GM21360 (cell line): Measurements from ENCODE around the gene ADGRL3.

ENCODE experiments used
- ATAC-seq: cut with Tn5 transposase; IDR thresholded peaks from one replicate; pipeline ENCODE4 v1.9.1; 2021; ENCODE audit warnings: mild to moderate bottlenecking, moderate library complexity; ENCODE audit not compliant: unreplicated experiment

Gene ADGRL3

GRCh38 chr4:61853041-61853440 lies 652.9 kb downstream of the ADGRL3 start:
- ATAC-seq, result no peak

DNA sequence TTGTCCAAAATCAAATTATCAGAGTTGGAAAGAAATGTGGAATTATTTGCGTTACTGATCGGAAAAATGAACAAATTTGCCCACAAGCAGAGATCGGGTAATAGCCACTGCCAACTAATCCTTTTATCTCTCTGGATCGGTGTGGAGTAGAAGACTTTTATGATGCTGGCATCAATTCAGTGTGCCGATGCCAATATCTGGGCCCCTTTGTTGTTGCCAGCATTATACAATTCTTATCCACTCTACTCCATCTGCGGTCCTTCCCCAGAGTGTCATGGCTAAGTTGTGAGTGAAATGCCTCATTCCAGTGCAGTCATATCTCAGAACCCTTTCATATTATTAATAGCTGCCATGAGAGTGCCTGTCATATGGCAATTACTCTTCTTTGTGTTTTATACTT lies 660.2 kb downstream of the ADGRL3 start:
- ATAC-seq, result no peak

GRCh38 chr4:61864286-61864685 lies 664.2 kb downstream of the ADGRL3 start:
- no peak for ATAC-seq

DNA sequence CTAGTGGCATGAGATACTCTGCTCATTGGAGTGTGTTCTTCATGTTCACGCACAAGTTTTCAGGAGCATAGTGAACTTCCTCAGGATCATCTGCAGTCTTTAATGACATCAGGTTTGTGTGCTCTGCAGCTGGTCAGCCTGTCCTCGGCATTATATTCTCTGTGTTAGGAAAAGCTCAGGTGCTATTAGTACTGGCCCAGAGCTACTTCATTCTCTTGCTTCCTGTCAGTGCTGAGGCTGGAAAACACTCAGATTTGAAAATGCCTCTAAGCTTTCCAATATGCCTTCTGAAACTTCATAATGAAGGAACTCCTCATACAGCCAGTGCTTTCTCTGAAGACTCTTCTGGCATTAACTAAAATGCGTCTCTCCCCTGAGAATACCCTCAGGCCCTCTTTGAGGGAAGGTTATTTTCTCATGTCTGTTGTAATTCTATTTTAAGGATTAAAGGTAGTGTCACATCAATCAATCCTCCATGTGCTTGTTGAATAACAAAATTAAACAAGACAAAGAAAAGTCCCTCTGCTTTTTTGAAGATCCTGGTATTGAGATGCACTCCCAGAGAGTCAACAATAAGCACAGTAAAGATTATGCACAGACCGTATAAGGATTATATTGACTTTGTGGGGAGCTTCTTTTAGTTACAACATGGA lies 666.4 kb downstream of the ADGRL3 start:
- ATAC-seq, result no peak

DNA sequence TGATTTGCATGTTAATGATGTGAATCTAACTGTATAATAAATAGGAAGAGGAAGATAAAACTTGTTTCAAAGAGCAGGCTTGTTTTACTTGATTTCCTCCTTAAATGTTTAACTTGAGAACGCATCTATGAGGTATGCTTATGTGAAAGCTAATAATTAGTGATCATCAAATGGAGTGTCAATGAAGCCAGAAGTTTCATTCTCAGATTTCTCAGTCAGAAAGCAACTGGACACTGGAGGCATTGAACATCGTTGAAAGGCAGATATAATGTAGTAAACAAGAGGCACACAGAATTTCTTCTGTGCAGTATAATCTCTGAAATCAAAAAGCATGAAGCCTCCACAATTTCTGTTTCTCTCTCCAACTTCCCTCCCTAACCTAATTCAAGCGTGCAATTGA lies 672.9 kb downstream of the ADGRL3 start:
- no peak for ATAC-seq

DNA sequence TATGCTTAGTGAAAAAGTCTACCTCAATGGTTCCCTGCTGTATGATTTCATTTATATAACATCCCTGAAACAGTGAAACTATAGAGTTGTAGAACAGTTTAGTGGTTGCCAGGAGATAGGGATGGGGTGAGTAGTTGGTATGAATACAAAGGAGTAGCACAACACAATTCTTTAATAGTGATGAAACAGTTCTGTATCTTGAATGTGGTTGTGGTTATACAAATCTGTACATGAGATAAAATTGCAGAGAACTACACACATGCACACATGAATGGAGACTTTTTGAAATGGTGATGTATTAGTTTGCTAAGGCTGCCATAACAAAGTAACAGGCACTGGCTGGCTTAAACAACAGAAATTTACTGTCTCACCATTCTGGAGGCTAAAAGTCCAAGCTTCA lies 677.1 kb downstream of the ADGRL3 start:
- ATAC-seq, result no peak

DNA sequence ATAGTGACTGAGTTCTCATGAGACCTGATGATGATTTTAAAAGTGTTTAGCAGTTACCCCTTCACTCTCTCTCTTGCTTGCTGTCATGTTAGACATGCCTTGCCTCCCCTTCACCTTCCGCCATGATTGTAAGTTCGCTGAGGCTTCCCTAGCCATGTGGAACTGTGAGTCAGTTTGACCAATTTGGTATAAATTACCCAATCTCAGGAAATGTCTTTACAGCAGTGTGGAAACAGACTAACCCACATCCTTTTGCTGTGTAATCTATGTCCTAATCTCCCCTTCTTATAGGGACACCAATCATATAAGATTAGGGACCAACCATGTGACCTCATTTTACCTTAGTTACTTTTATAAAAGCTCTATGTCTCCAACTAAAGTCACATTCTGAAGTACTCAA lies 677.8 kb downstream of the ADGRL3 start:
- ATAC-seq, result no peak

GRCh38 chr4:61882381-61882780 lies 682.3 kb downstream of the ADGRL3 start:
- no peak for ATAC-seq

GRCh38 chr4:61886131-61886530 lies 686.0 kb downstream of the ADGRL3 start:
- ATAC-seq, result no peak

GRCh38 chr4:61889117-61889516 lies 689.0 kb downstream of the ADGRL3 start:
- ATAC-seq, result no peak

- ATAC-seq, result no peak
Measured at GRCh38 chr4:61890321-61890720, 690.2 kb downstream of the ADGRL3 start.

GRCh38 chr4:61891953-61892352 lies 691.8 kb downstream of the ADGRL3 start:
- ATAC-seq, result no peak

DNA sequence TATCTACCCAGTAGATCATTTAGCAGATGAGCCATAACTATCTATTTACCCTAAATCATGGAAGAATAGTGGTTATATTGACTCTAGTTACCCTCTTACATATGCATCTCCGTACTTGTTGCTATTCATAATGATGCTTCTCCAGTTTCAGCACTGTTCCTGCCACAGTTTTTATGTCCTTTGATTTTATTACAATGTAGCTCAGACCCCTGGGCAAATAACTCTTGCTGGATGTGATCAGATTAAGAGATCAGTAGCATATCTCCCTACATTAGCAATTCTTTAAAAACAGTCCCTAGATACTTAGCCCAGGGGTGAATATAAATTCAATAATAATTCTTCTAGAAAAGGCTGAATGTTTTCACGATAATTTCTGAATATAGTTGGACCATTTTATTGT lies 696.5 kb downstream of the ADGRL3 start:
- no peak for ATAC-seq

- no peak for ATAC-seq
Measured at GRCh38 chr4:61909031-61909430, 708.9 kb downstream of the ADGRL3 start.

GRCh38 chr4:61911313-61911756 lies 711.2 kb downstream of the ADGRL3 start:
- no peak for ATAC-seq

DNA sequence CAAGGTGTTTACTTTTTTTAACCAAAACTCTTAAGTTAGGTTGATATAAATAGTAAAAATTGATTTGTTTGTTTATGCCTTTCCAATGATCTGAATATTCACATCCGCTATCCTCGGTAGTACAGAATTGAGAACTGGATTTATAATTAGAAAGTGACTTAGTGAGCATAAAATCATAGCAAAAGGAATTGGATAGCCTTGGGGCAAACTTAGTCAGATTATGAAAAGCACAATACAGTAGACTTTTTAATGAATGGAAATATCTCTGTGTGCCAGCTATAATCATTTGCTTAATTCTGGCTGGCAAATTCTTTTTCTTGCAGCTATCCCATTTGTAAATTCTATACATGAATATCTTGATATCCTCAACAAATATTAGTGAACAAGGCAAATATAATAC lies 713.5 kb downstream of the ADGRL3 start:
- no peak for ATAC-seq

DNA sequence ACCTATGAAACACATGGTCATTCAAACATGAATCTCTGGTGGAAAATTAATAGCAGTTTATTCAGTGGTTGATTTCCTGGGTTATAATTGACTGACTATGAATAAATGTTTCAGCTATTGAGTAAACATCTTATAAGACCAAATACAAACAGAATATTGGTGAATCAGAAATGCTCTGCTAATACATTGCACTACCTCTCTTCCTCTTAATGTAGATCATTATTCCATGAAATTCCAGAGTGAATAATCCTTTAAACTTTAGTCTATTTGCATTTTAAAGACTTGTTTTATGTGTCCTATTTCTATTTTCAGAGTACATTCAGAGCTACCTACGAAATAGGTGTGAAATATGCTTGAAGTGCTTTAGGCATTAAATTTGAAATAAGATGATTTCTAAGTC lies 715.4 kb downstream of the ADGRL3 start:
- ATAC-seq, result no peak

DNA sequence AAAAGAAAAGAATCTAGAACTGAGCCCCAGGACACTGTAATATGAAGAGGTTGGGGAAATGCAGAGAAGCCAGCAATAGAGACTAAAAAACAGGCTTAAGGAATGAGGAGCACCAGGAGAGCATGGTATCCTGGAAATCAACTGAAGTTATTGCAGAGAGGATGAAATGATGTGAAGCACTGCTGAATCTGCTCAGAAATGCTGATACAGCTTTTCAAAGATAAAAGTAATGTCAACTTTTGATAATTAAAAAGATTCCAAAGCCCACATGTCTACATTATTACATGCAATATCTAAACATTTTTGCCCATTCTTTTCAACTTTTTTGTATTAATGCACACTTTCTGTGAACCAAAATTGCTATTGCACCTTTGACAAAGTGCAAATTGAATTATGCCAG lies 718.4 kb downstream of the ADGRL3 start:
- no peak for ATAC-seq

DNA sequence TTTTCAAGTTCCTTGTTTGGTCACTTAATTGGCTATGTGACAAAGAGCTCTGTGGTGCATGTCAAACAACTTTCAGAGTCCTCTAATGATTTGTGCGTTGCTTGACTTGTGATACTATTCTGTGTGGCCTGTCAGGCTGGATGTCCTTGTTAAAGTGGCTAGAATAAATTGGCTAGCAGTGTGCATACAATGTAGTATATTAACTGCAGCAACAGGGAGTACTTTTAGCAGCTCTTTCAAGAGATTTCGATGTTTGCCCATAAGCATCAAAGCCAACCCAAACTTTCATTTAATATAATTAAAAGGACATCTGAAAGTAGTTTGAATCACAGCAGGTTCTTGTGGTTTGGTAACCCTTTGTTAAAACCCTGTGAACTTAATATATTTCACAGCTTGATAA lies 718.9 kb downstream of the ADGRL3 start:
- no peak for ATAC-seq

DNA sequence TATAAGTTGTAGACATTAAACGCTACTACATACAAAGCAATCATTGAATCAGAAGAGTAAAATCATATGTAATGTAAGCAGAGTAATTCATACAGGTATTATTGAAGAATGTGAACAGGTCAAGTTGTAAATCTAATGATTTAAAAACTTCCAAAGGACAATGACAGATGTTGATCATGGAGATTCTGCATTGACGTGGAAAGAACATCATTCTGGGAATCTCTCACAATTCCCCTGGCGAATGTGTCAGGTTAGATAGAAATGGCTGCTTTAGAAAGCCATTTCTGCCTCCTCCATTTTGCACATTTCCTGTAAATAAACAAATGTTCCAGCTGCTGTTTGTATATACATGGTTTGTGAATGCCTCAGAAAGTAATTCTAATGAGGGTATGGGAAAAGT lies 719.4 kb downstream of the ADGRL3 start:
- no peak for ATAC-seq

DNA sequence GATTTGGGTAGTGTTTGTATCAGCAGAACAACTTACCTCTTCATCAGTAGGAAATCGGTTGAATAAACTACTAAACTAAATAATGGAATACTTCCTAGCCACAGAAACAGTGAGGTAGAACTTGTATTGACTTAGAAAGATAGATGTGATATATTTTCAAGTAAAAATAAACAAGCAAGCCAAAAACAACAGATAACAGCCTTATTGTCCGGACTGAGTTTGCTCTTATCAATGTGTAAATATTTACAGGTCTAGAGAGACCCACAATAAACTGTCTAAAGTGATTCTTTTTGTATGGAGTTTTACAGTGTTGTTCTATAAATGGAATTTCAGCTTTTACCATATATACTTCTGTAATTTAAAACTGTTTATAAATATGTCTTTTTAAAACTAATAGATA lies 721.8 kb downstream of the ADGRL3 start:
- ATAC-seq, result no peak

GRCh38 chr4:61922766-61923165 lies 722.6 kb downstream of the ADGRL3 start:
- no peak for ATAC-seq

DNA sequence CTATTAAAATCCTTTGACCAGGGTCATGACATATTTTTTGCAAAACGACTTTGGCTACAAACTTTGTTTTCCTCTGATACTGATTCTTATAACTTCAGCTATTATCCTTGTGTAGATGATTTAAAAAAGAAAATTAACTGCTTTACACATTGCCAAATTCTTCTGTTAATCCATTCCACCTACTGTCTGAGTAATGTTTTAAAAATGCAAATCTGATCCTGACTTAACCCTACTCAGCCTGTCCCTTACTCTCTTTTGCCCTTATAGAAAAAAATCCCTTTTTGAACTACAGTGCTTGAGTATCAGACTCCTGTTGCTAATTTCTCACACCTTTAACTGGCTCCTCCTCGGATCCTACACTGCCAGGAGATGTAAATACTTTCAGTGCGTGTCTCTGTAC lies 723.1 kb downstream of the ADGRL3 start:
- no peak for ATAC-seq
